NB4 (cell line): ENCODE data around the gene DHCR24.

Experiments
- CTCF ChIP-seq: IDR thresholded peaks from one replicate; pipeline ENCODE4 v1.5.1; 2012; ENCODE audit warnings: low read depth, low read length
- POLR2A ChIP-seq: IDR thresholded peaks from 2 replicates; pipeline ENCODE4 v1.6.1; 2011; ENCODE audit warnings: mild to moderate bottlenecking; ENCODE audit not compliant: insufficient read length; ENCODE audit errors: extremely low read depth
- TF ChIP-seq, protein P1 (sequence below): IDR thresholded peaks from 2 replicates; pipeline ENCODE4 v1.6.1; 2011; ENCODE audit warnings: low read depth, low read length

DNA sequence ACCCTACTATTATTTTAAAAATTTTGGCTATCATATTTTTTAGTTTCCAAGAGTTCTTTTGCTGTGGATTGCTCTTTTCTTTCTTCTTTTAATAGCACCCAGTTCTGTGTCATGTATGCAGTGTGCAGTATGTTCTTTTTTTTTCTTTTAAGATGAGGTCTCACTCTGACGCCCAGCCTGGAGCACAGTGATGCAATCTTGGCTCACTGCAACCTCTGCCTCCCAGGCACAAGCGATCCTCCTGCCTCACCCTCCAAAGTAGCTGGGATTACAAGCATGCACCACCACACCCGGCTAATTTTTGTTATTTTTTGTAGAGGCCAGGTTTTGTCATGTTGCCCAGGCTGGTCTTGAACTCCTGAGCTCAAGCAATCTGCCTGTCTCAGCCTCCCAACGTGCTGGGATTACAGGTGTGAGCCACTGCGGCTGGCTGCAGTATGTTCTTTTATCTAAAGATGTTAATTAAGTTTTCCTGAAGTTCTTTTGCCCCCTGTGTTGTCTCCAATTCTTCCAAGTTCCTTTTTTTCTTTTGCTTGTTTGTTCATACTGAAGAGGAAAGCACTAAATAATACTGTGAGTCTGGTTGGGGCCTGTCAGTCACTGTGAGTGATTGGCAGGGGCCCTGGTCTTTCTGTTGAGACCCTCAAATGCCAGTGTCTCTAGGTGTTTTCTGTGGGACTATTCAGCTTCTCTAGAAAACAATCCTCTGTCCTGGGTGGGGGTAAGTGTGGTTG is 68.4 kb downstream of the DHCR24 start:
- TF ChIP-seq POLR2A: no peak
- no peak for TF ChIP-seq CTCF
- TF ChIP-seq, protein P1, sequence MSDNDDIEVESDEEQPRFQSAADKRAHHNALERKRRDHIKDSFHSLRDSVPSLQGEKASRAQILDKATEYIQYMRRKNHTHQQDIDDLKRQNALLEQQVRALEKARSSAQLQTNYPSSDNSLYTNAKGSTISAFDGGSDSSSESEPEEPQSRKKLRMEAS: no peak
